BLaER1 treated with 17β-estradiol and CSF1 and Interleukin-3, amounts not matched to agents 10 nM and 100 nM (cell line): ENCODE measurements around the gene ADGRG3.
A peak's percentile ranks its signal among the peaks of the same experiment; 100 is the strongest.

Experiments used
- H3K27ac ChIP-seq, 11 experiments: shearing (Covaris generic); formaldehyde crosslinking; 2 replicates each; pipeline ENCODE4 v1.8.1; 2022
- H3K27me3 ChIP-seq, 11 experiments: shearing (Covaris generic); formaldehyde crosslinking; 2 replicates each; pipeline ENCODE4 v1.8.1; 2022
- H3K36me3 ChIP-seq, 11 experiments: shearing (Covaris generic); formaldehyde crosslinking; 2 replicates each; pipeline ENCODE4 v1.8.1; 2022
- H3K4me1 ChIP-seq, 10 experiments: shearing (Covaris generic); formaldehyde crosslinking; 2 replicates each; pipeline ENCODE4 v1.8.1; 2022
- H3K4me2 ChIP-seq, 11 experiments: shearing (Covaris generic); formaldehyde crosslinking; 2 replicates each; pipeline ENCODE4 v1.8.1; 2022
- H3K4me3 ChIP-seq, 10 experiments: shearing (Covaris generic); formaldehyde crosslinking; 2 replicates each; pipeline ENCODE4 v1.8.1; 2022
- H3K9ac ChIP-seq, 11 experiments: shearing (Covaris generic); formaldehyde crosslinking; 2 replicates each; pipeline ENCODE4 v1.8.1; 2022
- H3K9me3 ChIP-seq, 11 experiments: shearing (Covaris generic); formaldehyde crosslinking; replicated peaks in 1 of 11; 2 replicates each; pipeline ENCODE4 v1.8.1; 2022
- H4K20me1 ChIP-seq, 11 experiments: shearing (Covaris generic); formaldehyde crosslinking; 2 replicates each; pipeline ENCODE4 v1.8.1; 2022
- Cebpa-rat ChIP-seq, 11 experiments: shearing (Covaris generic); IDR thresholded peaks; 2 replicates each; pipeline ENCODE4 v1.8.1; 2022

ADGRG3 gene

DNA sequence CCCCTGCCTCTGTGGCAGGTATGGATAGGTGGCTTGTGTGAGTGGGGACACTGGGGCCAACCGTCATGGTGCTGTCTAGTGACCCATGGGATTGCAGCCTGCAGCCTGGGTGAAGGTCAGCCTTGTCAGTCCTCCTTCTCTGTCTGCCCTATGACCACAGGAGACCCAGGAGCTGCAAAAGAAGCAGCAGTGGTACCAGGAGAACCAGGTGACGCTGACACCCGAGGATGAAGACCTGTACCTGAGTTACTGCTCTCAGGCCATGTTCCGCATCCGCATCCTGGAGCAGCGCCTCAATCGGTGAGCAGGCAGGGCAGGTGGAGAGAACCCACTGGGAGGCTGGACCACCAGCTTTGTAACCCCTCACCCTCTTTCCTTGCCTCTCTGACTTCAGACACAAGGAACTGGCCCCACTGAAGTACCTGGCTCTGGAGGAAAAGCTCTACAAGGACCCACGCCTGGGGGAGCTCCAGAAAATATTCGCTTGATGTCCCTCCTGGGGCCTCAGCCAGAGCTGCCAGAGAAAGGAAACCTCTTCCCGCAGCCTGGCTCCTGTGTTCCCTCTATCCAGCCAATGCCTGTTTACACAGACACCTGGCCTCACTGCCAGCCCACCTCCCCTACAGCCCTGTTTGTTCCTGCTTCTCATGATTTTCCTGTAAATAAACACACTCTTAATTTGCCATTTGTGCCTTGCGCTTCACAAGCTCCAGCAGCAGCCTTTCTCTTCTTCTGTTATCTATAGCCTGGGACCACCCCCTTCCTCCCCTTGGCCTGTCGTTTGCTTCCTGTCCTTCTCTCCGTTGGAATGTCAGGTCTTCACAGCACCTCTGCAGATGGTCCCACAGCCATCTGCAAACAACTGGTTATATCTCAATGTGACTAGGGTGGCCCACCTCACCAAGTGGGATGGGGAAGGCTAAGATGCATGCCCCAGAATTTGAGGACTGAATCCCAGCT lies 62.9 kb downstream of the ADGRG3 start:
- no peak overlapping the region for H3K27ac ChIP-seq
- no peak overlapping the region for H3K4me3 ChIP-seq
- peaks cover 9 to 25% (median 11%) of the 10 kb centered on the region in 11 experiments for H3K9me3 ChIP-seq
- peaks cover 0 to 8% (median 0%) of the 10 kb centered on the region in 11 experiments; a peak in 1 of 22 replicates for H3K36me3 ChIP-seq
- no peak for TF ChIP-seq Cebpa-rat (IDR thresholded peaks at IDR 0.05)
- H3K4me1 ChIP-seq = peaks cover 8 to 30% (median 12%) of the 10 kb centered on the region in 10 experiments
- H4K20me1 ChIP-seq = no peaks in the 10 kb centered on the region
- H3K27me3 ChIP-seq = no peaks in the 10 kb centered on the region
- no peak overlapping the region for H3K4me2 ChIP-seq
- no peak overlapping the region for H3K9ac ChIP-seq

DNA sequence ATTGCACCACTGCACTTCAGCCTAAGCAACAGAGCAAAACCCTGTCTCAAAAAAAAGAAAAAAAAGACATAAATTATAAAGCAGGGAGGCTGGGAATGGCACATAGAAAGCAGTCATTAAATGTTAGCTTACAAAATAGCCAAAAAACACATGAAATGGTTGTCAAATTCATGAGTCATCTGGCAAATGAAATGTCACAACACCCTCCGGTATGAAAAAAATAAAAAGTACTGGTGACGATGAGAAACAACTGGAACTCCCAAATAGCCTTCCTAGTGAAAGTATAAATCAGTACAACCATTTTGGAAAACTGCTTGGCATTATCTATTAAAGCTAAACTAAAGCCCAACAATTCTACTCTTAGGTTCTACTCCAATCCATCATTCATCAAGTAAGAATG lies 63.9 kb downstream of the ADGRG3 start:
- no peaks in the 10 kb centered on the region for H4K20me1 ChIP-seq
- peaks cover 0 to 9% (median 0%) of the 10 kb centered on the region in 11 experiments; a peak in 6 of 22 replicates for H3K36me3 ChIP-seq
- no peak overlapping the region for H3K4me3 ChIP-seq
- TF ChIP-seq Cebpa-rat (IDR thresholded peaks at IDR 0.05) = no peak
- H3K4me2 ChIP-seq = no peak overlapping the region
- H3K27ac ChIP-seq = no peak overlapping the region
- peaks cover 14 to 34% (median 19%) of the 10 kb centered on the region in 10 experiments for H3K4me1 ChIP-seq
- peaks cover 9 to 25% (median 11%) of the 10 kb centered on the region in 11 experiments for H3K9me3 ChIP-seq
- H3K9ac ChIP-seq = no peak overlapping the region
- no peaks in the 10 kb centered on the region for H3K27me3 ChIP-seq

DNA sequence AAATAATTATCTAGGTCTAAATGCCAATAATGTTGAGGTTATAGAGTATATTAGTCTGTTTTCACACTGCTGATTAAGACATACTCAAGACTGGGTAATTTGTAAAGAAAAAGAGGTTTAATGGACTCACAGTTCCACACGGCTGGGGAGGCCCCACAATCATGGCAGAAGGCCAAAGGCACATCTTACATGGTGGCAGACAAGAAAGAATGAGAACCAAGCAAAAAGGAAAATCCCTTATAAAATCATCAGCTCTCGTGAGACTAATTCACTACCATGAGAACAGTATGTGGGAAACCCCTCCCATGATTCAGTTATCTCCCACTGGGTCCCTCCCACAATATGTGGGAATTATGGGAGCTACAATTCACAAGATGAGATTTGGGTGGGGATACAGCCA lies 64.6 kb downstream of the ADGRG3 start:
- no peak for TF ChIP-seq Cebpa-rat (IDR thresholded peaks at IDR 0.05)
- Histone ChIP-seq H3K4me2 (no peak overlapping the region), H3K36me3 (peaks cover 0 to 15% (median 4%) of the 10 kb centered on the region in 11 experiments; a peak in 10 of 22 replicates), H3K4me3 (no peak overlapping the region), H3K9me3 (peaks cover 9 to 25% (median 11%) of the 10 kb centered on the region in 11 experiments), H4K20me1 (no peaks in the 10 kb centered on the region), H3K27me3 (no peaks in the 10 kb centered on the region), H3K4me1 (peaks cover 20 to 40% (median 26%) of the 10 kb centered on the region in 10 experiments), H3K27ac (no peak overlapping the region), H3K9ac (no peak overlapping the region)

DNA sequence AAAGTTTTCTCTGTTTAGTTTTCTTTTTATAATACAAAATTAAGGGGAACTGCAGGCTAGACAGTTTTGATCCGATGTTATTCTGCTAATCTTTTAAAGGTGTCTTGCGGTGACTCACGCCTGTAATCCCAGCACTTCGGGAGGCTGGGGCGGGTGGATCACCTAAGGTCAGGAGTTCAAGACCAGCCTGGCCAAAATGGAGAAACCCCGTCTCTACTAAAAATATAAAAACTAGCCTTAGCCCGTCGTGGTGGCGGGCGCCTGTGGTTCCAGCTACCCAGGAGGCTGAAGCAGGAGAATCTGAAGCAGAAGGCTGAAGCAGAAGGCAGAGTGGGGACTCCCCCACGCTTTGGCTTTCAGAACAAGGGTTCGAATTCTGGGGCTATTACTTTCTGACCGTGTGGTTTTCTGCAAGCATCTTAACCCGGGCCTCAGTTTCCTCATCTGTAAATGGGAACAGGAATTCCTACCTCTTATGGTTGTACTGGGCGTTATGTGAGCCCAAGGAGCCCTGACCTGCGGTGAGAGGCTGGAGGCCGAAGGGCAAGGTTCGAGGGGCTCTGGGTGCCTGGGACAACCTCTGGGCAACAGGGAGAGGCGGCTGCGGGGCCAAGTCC lies 66.3 kb downstream of the ADGRG3 start:
- peaks cover 9 to 25% (median 11%) of the 10 kb centered on the region in 11 experiments for H3K9me3 ChIP-seq
- H3K36me3 ChIP-seq = peaks cover 0 to 29% (median 16%) of the 10 kb centered on the region in 11 experiments; a peak in 13 of 22 replicates
- H3K27me3 ChIP-seq = no peaks in the 10 kb centered on the region
- H4K20me1 ChIP-seq = no peaks in the 10 kb centered on the region; a peak in 1 of 22 replicates
- H3K27ac ChIP-seq = peak overlapping the region; percentile 79 to 97 (median 94)
- peak overlapping the region; percentile 88 to 98 (median 90) for H3K4me2 ChIP-seq
- peak overlapping the region; percentile 59 to 89 (median 78) for H3K4me3 ChIP-seq
- H3K4me1 ChIP-seq = peaks cover 24 to 52% (median 38%) of the 10 kb centered on the region in 10 experiments
- no peak for TF ChIP-seq Cebpa-rat (IDR thresholded peaks at IDR 0.05)
- peak overlapping the region; percentile 86 to 96 (median 90) for H3K9ac ChIP-seq

DNA sequence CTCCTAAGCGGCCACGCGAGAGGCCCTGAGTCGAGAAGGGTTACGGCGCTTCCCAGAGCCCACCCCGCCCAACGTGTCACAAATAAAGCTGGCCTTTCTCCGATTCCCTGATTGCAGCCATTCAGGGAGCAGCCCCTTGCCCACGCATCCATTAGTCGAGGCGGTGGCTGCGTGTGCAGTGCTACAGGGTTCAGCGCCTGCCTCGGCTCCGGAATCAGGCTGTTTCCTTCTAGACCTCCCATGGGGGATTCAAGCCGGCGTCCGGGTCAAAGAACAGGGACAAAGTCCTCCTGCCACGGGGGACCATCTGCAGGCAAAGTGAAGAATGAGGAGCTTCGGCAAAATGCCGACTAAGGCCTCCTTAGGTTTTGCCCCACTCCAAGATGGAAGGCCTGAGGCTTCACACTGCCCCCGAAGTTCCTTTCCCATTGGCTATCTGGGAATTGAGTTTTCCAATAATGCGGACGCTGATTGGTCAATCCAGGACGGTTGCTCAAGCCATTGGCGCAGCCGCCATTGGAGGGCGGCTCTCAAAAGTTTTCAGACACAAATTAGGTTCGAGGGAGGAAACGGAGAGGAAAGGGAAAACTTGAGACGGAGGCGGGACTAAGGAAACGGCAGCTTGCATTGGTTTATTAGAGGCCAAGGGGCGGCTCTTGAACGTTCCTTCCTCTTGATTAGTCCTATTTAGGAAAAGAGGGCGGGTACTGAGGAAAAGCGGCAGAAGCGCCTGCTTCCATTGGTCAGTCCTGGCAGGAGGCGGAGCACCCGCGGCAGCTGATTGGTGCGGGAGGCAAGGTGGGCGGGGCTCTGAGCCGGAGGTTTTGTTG lies 67.0 kb downstream of the ADGRG3 start:
- TF ChIP-seq Cebpa-rat (IDR thresholded peaks at IDR 0.05) = no peak
- peak overlapping the region; percentile 91 to 100 (median 98) for H3K4me2 ChIP-seq
- no peaks in the 10 kb centered on the region for H3K27me3 ChIP-seq
- H3K27ac ChIP-seq = peak overlapping the region; percentile 79 to 97 (median 94)
- H3K4me1 ChIP-seq = peaks cover 24 to 58% (median 46%) of the 10 kb centered on the region in 10 experiments
- peaks cover 0 to 36% (median 20%) of the 10 kb centered on the region in 11 experiments; a peak in 14 of 22 replicates for H3K36me3 ChIP-seq
- peaks cover 0 to 3% (median 0%) of the 10 kb centered on the region in 11 experiments; a peak in 1 of 22 replicates for H4K20me1 ChIP-seq
- peak overlapping the region; percentile 86 to 96 (median 90) for H3K9ac ChIP-seq
- H3K4me3 ChIP-seq = peak overlapping the region; percentile 72 to 97 (median 85)
- H3K9me3 ChIP-seq = peaks cover 9 to 25% (median 11%) of the 10 kb centered on the region in 11 experiments

DNA sequence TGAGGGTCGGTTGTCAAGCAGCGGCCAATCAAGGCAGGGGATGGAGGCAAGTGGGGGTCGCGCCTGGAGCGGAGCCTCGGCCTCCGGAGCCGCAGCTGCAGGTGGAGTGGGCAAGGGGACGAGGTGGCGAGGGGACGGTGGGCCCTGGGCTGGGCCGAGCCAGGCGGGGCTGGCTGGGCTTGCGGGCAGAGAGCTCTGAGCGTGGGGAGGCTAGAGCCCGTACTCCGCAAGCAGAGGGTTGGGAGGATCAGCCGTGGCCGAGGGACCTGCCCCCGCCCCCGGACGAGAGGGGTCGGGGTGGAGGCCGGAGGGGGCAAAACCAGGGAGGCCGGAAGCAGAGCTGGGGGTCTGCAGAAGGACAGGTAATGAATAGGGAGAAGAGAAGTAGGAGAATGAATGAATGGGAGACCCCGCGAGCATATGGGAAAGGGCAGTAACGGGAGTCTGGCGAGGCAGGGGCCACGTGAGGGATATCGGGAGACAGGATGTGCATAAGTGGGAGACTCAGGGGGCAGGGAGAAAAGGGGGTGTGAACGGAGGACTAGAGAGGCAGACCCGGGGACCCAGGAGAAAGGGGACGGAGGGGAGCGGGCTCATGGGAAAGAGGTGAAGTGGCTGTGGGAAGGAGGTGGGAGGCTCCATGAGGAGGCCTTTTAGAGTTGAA lies 67.8 kb downstream of the ADGRG3 start, which contains the start of gene KATNB1:
Gene KATNB1, plus strand, starts transcription at position 16 of the 664 bp plus-strand sequence. CDS start 1,474 bp downstream, outside the sequence.
- Histone ChIP-seq H4K20me1 (peaks cover 0 to 3% (median 0%) of the 10 kb centered on the region in 11 experiments; a peak in 1 of 22 replicates), H3K9ac (peak within 1 kb of the TSS; percentile 86 to 96 (median 90)), H3K36me3 (peaks cover 0 to 44% (median 27%) of the 10 kb centered on the region in 11 experiments; a peak in 14 of 22 replicates), H3K4me1 (peaks cover 24 to 65% (median 53%) of the 10 kb centered on the region in 10 experiments), H3K4me2 (peak within 1 kb of the TSS; percentile 91 to 100 (median 98)), H3K27me3 (no peaks in the 10 kb centered on the region), H3K27ac (peak within 1 kb of the TSS; percentile 79 to 97 (median 94)), H3K4me3 (peak within 1 kb of the TSS; percentile 72 to 97 (median 85)), H3K9me3 (peaks cover 9 to 25% (median 11%) of the 10 kb centered on the region in 11 experiments)
- no peak for TF ChIP-seq Cebpa-rat (IDR thresholded peaks at IDR 0.05)

DNA sequence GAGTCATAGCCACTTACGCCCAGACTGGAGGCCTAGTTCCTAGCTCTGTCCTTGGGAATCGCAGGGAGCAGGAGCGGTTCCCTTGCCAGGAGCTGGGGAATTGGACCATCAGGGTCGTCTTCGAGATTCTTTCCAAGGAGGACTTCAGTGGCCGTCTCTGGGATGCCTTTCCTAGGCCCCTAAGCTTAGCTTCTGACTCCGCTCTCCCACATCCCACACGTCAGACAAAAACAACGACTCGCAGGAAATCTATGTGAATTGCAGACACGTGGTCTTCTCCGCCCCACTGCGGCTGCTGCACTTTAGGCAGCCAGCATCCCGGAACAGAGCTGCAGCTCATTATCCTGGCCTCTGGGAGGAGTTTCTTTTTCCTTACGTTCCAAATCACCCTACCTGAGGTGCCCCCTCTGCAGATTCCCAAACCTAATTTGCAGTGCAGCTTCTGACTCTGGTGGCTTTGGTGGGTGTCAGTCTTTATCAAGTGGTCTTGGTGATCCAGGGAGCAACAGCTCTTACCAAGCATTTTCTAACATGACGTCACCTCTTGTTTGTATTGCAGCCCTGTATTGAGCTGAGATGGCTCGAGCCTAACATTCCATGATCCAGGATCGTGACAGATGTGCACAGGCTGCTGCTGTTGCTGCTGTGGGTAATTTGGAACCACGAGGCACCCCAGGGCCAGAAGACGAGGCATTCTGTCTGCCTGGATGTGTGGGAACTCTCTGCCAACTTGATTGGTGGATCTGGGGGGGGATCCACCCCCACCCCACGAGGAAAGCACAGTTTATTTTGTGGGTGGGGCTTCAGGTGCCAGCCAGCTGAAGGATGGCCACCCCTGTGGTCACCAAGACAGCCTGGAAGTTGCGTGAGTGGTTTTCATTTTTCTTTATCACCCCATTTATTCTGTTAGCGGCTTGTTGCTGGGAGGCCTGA lies 68.6 kb downstream of the ADGRG3 start:
- H3K4me2 ChIP-seq = peak overlapping the region; percentile 91 to 100 (median 97)
- no peak for TF ChIP-seq Cebpa-rat (IDR thresholded peaks at IDR 0.05)
- no peaks in the 10 kb centered on the region for H3K27me3 ChIP-seq
- H3K9ac ChIP-seq = peak overlapping the region; percentile 75 to 88 (median 84)
- H3K36me3 ChIP-seq = peaks cover 0 to 50% (median 31%) of the 10 kb centered on the region in 11 experiments; a peak in 14 of 22 replicates
- peaks cover 0 to 3% (median 0%) of the 10 kb centered on the region in 11 experiments; a peak in 3 of 22 replicates for H4K20me1 ChIP-seq
- H3K27ac ChIP-seq = peak overlapping the region; percentile 41 to 96 (median 83); a peak in 21 of 22 replicates
- H3K4me1 ChIP-seq = peaks cover 24 to 67% (median 61%) of the 10 kb centered on the region in 10 experiments
- peaks cover 9 to 22% (median 11%) of the 10 kb centered on the region in 11 experiments; a peak in 21 of 22 replicates for H3K9me3 ChIP-seq
- H3K4me3 ChIP-seq = peak overlapping the region; percentile 72 to 97 (median 85)
